Measurements from ENCODE around the gene CTNNA2.

The CTNNA2 gene

DNA sequence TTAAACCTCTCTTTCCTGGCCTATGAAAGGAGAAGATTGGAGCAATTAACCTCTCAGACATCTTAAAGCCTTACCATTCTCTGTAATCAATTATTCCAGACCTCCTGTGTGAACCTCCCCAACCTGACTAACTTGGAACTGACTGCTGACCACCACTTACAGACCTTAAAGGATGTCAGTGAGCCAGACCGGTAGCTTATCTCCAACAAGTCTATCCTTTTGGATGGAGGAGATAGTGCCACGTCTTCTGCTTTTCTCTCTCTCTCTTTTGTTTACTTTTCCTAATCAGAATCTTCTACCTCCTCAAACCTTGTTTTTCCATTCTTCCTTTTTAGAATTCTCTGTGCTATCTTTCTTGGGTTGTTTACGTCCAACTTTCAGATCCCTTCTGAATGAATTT lies 734.5 kb downstream of the CTNNA2 start:
- DNase-seq: no peak

DNA sequence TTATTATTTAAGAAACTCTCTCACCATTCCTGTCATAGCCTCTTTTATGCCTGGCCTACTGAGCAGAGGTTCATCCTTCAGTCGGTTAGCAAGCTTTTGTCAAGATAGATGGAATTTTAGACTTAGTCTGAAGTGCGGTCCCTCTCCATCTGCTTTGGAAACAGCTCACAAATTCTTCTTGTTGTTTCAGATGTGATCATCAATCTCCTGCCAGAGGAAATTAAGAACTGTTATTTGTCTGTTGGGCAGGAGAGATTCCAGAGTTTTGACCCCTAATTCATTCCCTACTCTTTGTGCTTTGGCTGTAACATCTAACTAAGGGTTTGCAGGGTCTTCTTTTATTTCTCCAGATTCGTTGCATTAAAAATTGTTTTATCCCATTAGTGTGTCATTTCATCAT lies 735.3 kb downstream of the CTNNA2 start:
- no peak for DNase-seq

DNA sequence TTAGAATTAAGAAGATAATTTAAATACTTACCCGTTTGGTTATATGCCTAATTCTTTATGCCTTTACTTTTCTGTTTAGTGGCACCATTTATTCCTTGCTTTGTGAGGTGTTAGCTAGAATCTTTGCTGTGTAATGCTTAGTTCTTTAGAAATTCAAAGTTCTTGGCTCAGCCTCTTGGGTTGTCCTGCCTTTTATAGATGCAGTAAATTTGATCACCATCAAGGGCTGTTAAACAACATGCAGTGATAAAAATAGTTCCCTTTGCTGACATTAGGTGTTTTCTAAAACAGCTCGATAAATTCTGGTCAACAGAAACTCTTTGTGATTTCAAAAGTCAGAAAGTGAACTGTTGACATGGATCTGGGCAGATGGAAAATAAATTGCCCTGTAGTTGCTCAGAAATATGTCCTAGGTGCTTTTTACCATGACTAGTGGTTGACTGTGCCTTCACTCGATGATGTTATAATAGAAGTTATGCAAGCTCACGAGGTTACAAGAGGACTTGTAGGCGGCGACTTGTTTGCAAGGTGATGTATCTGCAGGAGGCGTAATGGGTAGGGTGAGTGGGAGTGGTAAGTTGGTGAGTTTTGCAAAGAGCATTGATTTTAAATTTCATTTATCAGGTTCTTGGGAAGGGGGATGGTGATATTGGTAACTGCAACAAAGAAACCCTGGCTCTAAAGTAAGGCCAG lies 739.6 kb downstream of the CTNNA2 start:
- DNase-seq: no peak

GRCh38 chr2:80255918-80256781 lies 743.3 kb downstream of the CTNNA2 start:
- peak; percentile 14 for DNase-seq

GRCh38 chr2:80256782-80257167 lies 743.9 kb downstream of the CTNNA2 start:
- DNase-seq: peak; percentile 23

- no peak for DNase-seq
Measured at GRCh38 chr2:80257450-80257849, 744.6 kb downstream of the CTNNA2 start.

- no peak for DNase-seq
Measured at GRCh38 chr2:80258341-80258740, 745.5 kb downstream of the CTNNA2 start.

DNA sequence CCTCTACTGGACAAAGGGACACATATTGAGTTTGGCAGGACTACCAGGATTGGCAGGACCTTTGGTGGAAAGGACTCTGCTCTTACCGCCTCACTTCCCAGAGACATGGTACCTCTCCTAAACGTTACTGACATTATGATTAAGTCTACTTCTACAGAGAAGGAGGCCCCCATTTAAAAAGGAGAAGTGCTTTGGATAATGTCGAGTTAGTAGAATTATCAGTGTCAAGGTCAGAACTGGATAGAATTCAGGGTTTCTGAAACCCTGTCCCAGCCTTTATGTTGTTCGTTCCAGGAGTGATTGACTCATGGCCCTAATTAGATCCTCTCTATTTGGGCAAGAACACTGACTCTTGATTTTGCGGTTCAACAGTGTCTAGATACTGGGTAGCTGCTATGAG lies 745.9 kb downstream of the CTNNA2 start:
- DNase-seq: no peak

DNA sequence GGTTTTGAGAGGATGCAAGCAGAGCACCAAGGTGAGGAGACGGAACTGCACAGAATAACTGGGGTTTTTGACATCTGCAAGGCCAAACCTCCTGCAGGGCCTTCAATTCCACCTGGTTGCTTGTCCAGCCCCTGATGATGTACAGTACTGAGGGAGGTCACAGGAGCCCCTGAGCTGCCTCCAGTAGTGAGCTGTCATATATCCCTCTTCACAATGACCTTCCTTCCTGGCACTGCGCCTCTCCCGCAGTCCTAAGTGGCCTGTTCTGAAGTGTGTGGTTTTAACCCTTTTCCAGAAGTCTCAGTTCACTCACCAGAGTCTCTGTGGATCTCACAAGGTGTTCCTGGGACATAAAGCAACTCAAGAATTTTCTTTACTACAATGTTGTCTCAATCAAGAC lies 746.4 kb downstream of the CTNNA2 start:
- no peak for DNase-seq

DNA sequence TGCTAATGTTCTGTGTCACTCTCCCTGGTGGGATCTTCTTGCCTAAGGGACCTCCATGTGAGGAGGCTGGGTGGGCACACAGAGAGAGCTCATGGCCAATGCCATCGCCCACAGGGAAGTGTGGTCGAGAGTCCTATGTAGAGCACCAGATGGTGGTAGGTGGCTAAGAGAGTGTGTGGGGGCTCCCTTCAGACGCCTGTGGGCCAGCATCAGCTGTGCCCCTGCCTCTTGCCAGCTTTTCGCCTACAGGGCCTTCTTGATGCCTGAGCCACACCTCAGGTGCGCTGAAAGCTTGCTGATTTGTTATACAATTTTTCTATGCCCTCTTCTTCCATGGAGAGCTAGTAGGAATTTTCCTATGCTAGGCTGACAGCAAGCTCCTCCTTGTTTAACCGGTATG lies 753.4 kb downstream of the CTNNA2 start:
- no peak for DNase-seq

- no peak for DNase-seq
Measured at GRCh38 chr2:80269806-80270205, 757.0 kb downstream of the CTNNA2 start.

DNA sequence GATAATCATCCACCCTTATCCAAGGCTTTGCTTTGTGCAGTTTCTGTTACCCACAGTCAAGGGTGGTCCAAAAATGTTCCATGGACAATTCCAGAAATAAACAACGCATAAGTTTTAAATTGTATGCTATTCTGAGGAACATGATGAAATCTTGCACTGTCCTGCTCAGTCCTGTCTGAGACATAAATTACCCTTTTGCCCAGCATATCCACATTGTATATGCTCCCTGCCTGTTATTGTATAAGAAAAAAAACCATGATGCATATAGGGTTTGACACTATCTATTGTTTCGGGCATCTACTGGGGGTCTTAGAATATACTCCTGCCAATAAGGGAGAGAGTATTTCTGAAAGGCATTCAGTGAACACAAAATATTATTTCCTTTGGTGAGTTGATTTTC lies 767.7 kb downstream of the CTNNA2 start:
- no peak for DNase-seq

- DNase-seq: no peak
Measured at GRCh38 chr2:80281049-80281448, 768.2 kb downstream of the CTNNA2 start.

DNA sequence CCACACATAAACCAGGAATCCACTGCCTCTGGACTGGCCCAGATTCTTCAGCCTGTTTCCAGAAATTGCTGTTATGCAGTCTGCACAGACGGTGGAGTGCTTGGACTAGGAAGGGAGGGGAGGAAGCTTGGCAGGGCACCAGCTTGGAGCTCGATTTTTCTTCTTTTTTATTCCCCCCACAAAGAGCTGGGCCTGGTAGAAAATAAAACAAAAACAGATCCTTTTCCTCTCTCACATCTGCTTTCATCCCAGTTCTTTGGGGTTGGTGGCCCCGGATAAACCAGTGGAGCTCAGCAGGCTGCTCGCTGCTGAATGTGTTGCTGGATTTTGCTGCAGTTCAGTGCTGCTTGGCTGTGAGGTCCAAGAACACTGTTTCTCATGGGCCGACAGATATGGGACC lies 775.7 kb downstream of the CTNNA2 start:
- no peak for DNase-seq

DNA sequence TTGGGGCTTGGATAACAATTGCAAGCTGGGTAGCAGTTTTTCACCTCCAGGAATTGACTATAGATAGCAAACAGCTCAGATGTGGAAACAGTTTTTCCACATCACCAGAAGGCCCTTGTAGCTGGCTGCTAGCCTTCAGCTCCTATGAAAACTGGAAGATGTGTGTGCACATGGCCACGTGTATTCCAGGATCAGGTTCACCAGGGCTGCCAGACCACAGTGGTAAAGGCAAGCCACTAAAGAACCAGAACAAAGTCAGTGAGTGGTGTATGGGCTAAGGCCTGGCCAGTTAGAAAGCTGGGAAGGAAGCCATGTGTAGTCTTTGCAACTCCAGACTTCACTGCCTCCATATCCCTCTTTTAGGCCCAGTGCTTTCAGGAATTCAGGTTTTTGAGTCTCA lies 778.8 kb downstream of the CTNNA2 start:
- no peak for DNase-seq

DNA sequence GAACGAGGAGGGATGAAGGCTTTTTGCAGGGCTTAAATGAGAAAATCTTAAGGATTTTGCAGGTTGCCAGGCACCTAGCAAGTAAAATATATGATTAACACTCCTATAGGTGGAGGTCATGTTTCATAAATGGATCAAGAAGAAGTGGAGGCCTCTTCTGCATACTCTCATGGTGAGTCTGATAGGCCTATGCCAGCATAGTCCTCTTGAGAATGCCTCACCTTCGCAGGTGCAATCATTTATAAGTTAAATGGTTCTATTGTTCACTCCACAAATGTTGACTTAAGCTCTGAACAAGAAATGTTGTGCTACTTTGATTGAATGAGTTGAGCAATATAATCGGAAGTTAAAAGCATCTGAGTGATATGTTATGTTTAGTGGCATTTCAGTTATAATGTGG lies 779.6 kb downstream of the CTNNA2 start:
- DNase-seq: no peak

- DNase-seq: no peak
Measured at GRCh38 chr2:80293039-80293438, 780.2 kb downstream of the CTNNA2 start.

- no peak for DNase-seq
Measured at GRCh38 chr2:80298954-80299353, 786.1 kb downstream of the CTNNA2 start.

DNA sequence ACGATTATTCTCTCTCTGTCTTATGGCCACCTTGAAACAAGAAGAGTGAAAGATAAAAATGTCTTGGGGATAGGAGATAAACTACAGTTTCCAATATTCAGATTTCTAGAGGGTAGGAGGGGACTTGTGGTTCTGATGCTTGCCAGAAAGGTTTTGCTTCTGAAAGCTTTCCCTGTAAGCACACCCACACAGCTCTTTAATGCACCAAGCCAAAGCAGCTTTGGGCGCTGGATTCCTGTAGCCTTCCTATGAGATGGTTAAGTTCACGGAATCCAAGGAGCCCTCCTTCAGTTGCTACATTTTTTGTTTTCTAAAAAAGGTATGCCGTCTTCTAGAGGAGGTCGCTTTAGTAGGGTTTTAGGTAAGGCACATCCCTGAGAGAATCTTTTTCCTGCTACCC lies 786.8 kb downstream of the CTNNA2 start:
- DNase-seq: no peak

GRCh38 chr2:80300346-80300745 lies 787.5 kb downstream of the CTNNA2 start:
- no peak for DNase-seq

GRCh38 chr2:80300954-80301353 lies 788.1 kb downstream of the CTNNA2 start:
- no peak for DNase-seq

DNA sequence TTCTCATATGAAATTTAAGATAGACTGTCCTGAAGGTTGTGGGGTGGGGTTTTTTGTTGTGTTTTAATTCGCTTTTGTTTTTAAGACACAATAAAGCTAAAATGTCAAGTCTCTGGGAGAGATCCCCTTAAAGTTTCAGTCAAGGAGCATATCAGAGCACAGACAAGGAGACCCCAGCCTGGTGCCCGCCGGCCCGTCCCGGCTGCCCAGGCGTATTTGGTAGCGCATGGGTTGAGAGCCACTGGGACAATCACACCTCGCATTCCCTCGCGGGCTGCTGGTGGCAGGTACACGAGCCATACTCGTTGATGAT lies 789.1 kb downstream of the CTNNA2 start:
- no peak for DNase-seq

DNA sequence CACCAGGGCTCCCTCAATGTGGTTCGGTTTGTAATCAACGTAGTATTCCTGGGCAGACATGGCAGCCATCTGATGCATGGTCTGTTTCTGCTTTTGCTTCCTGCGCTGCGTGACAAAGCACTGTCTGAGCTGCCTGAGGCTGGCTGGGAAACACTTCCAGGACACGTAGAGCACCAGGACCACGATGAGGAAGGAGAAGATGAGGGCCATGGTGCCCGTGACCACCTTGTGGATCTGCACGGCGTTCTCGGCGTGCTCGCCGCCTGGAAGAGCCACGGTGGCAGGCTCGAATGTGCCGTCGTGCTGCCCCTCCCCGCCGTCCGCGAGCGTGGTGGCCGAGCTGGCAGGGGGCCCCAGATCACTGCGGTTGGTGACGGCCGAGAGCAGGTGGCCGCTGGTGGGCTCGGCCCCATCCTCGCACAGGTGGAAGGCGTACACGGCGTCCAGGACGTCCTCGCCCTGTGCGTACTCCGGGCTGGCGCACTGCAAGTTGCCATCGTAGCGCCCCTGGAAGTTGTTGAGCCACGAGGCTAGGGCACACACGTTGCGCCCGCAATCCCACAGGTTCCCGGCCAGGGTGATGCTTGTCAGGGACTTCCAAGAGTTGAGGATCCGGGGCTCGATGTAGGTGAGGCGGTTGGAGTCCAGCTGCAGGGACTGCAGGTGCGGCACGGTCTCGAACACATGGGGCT lies 789.6 kb downstream of the CTNNA2 start:
- no peak for DNase-seq
